ENCODE data around the gene DPP10.

The DPP10 gene

DNA sequence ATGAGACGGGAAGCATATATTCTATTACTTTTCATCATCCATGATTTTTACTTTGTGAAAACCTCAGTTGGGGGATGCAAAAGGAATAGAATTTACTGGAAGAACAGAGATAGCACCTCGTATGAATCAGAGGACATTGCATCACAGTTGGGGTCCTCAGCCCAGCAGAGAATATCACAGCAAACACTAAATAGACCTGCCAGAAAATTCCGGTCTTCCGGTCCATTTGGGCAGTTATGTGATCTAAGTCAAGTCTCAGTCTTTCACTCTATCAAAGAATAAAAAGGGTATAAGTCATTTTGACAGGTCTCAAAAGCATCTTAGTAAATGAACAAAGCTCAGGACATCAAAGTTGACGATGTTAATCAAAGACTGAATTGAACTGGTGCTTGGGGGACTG, 1100.6 kb downstream of the DPP10 start:
- in situ Hi-C loops (cut with MboI; ENCODE audit: low sequenced_read_pairs, unreplicated experiment), result no loop called here
- DNase-seq (ENCODE audit: low spot score), result no peak
- TF ChIP-seq, protein P1, sequence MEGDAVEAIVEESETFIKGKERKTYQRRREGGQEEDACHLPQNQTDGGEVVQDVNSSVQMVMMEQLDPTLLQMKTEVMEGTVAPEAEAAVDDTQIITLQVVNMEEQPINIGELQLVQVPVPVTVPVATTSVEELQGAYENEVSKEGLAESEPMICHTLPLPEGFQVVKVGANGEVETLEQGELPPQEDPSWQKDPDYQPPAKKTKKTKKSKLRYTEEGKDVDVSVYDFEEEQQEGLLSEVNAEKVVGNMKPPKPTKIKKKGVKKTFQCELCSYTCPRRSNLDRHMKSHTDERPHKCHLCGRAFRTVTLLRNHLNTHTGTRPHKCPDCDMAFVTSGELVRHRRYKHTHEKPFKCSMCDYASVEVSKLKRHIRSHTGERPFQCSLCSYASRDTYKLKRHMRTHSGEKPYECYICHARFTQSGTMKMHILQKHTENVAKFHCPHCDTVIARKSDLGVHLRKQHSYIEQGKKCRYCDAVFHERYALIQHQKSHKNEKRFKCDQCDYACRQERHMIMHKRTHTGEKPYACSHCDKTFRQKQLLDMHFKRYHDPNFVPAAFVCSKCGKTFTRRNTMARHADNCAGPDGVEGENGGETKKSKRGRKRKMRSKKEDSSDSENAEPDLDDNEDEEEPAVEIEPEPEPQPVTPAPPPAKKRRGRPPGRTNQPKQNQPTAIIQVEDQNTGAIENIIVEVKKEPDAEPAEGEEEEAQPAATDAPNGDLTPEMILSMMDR (IDR thresholded peaks at IDR 0.05; ENCODE audit: borderline replicate concordance, control extremely low read depth, extremely low read depth, insufficient read depth, missing control alignments), result no peak

GRCh38 chr2:115543461-115543860, 1101.0 kb downstream of the DPP10 start:
- TF ChIP-seq, protein P1 (IDR thresholded peaks at IDR 0.05; ENCODE audit: borderline replicate concordance, control extremely low read depth, extremely low read depth, insufficient read depth, missing control alignments), result no peak
- DNase-seq (ENCODE audit: low spot score), result no peak
- in situ Hi-C loops (cut with MboI; ENCODE audit: low sequenced_read_pairs, unreplicated experiment), result no loop called here

GRCh38 chr2:115549611-115550130, 1107.2 kb downstream of the DPP10 start:
- in situ Hi-C loops (cut with MboI; ENCODE audit: low sequenced_read_pairs, unreplicated experiment), result no loop called here
- DNase-seq (ENCODE audit: low spot score), result no peak
- TF ChIP-seq, protein P1 (IDR thresholded peaks at IDR 0.05; ENCODE audit: borderline replicate concordance, control extremely low read depth, extremely low read depth, insufficient read depth, missing control alignments), result no peak

DNA sequence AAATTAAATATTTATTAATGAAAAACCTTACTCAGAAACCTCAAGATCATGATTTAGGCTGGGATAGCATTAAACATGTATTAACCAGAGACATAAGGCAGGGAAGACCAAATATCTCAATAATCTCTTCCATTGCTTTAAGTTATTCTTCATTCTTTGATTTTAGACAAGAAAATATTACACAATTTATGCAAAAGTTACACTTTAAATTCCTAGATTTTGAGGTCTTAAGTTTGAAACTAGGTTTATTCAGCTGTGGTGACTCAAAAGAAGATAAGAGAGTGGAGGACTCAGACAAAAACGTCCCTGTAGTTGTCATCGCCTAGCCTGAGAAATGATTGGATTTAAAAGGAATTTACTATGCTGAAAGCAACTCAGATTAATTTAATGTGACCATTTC, 1110.3 kb downstream of the DPP10 start:
- in situ Hi-C loops (cut with MboI; ENCODE audit: low sequenced_read_pairs, unreplicated experiment), result no loop called here
- TF ChIP-seq, protein P1 (IDR thresholded peaks at IDR 0.05; ENCODE audit: borderline replicate concordance, control extremely low read depth, extremely low read depth, insufficient read depth, missing control alignments), result no peak
- DNase-seq (ENCODE audit: low spot score), result no peak

DNA sequence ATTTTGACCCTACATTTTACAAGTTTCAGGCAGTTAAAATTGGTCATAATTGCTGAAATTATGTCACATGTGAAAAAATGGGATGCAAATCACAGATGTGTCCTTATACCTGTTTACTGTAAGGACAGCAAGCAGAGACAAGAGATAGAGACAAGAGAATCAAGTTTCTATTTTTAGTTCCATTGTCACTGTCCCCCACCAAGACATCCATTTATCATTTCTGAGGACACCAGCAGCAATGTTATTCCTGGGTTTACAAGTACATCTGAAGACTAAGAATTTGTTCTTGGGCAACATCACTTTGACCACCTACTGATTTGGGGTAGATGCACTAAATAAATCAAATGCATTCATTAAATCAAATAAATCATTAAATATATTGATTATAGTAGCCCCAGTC, 1111.7 kb downstream of the DPP10 start:
- DNase-seq (ENCODE audit: low spot score), result no peak
- in situ Hi-C loops (cut with MboI; ENCODE audit: low sequenced_read_pairs, unreplicated experiment), result no loop called here
- TF ChIP-seq, protein P1 (IDR thresholded peaks at IDR 0.05; ENCODE audit: borderline replicate concordance, control extremely low read depth, extremely low read depth, insufficient read depth, missing control alignments), result no peak

DNA sequence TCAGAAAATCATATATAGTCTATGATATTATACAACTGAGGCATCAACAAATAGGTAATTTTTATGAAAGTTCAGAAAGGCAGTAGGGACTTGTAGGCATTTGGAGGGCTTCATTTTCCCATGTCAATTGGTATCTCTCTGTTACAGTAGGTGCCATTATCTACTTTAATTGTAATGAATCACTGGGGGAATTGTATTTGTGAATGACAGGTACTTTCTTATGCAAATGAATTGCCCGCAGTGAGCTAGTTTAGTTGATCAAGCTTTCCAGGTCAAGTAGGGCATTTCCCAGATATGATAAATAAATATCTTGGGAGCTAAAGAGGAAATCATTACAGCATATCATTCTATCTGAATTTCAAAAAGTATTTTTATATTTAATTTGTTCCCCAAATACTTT, 1116.3 kb downstream of the DPP10 start:
- in situ Hi-C loops (cut with MboI; ENCODE audit: low sequenced_read_pairs, unreplicated experiment), result no loop called here
- DNase-seq (ENCODE audit: low spot score), result no peak
- TF ChIP-seq, protein P1 (IDR thresholded peaks at IDR 0.05; ENCODE audit: borderline replicate concordance, control extremely low read depth, extremely low read depth, insufficient read depth, missing control alignments), result no peak

DNA sequence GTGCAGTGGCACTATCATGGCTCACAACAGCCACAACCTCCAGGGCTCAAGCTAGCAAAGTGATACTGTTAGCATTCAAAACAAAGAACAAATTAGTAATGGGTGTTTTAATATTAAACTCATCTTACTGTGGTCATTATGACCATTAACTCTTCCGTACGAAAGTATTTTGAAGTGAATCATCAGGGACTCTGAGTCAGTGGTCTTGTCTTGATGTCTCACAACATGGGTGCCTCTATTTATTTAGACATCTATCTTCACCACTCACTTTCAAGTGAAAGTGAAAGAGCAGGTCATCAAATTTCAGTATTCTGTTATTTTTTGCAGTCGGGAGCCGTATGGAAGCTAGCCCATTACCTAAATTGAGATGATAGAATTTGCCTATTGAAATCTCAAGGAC, 1118.2 kb downstream of the DPP10 start:
- no peak for DNase-seq (ENCODE audit: low spot score)
- in situ Hi-C loops (cut with MboI; ENCODE audit: low sequenced_read_pairs, unreplicated experiment), result no loop called here
- TF ChIP-seq, protein P1 (IDR thresholded peaks at IDR 0.05; ENCODE audit: borderline replicate concordance, control extremely low read depth, extremely low read depth, insufficient read depth, missing control alignments), result no peak
